ENCODE results near the gene NR4A3. TPM values are rescaled to one million over a fixed set of nuclear protein-coding genes. Genes with fewer than 3 reads are reported as not detected.

Gene NR4A3
- polyA plus RNA-seq, 1 of the 3 experiments (the other 2 are of a cell fraction): 1.3 TPM

DNA sequence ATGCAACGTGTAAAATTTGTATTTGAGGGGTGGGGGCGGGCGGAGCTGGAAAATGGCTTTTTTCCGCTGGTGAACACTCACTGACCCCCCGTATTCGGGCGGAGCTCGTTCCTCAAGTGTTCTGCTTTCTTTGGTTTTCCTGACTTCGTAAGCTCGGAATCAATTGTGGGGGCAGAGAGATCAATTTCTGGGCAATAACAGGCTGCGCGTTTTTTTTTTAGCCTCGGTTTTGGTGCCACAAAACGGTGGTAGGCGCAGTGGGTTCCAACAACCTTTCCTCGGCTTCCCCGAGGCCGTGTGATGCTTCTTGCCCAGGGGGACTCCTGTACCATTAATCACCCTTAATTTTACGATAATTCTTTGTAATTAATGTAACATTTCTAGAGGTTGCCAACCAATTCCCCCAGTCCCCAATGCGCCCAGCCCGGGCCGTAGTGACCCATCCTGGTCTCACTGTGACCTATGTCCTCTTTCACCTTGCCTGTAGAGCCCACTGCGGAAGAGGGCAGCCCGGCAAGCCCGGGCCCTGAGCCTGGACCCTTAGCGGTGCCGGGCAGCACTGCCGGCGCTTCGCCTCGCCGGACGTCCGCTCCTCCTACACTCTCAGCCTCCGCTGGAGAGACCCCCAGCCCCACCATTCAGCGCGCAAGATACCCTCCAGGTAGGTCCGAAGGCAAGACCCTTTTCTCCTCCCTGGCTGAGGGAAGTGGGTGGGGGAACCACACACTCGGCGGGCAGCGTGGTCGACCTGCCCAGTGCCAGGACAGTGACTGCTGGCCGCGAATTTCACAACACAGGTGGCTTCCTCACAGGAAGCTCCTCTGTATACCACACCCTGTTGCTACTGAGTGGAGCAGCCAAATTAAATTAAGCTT lies 3.7 kb downstream of the NR4A3 start (continued):
- TF ChIP-seq FOXJ3 (CRISPR knock-in tag; IDR thresholded peaks at IDR 0.05): no peak
- TF ChIP-seq MXI1 (IDR thresholded peaks at IDR 0.05; ENCODE audit: low read depth, low read length): no peak
- TF ChIP-seq, protein P1, sequence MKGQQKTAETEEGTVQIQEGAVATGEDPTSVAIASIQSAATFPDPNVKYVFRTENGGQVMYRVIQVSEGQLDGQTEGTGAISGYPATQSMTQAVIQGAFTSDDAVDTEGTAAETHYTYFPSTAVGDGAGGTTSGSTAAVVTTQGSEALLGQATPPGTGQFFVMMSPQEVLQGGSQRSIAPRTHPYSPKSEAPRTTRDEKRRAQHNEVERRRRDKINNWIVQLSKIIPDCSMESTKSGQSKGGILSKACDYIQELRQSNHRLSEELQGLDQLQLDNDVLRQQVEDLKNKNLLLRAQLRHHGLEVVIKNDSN (IDR thresholded peaks at IDR 0.05; ENCODE audit: borderline replicate concordance, low read depth): no peak
- TF ChIP-seq FOXM1 (IDR thresholded peaks at IDR 0.05; ENCODE audit: low read depth): no peak
- TF ChIP-seq POLR2AphosphoS5 (IDR thresholded peaks at IDR 0.05; ENCODE audit: low read depth, low read length): no peak
- no peak for TF ChIP-seq RXRA (IDR thresholded peaks at IDR 0.05; ENCODE audit: borderline replicate concordance, low read depth)

- CTCF ChIA-PET: interaction anchor here (1.0 kb wide), 1 partner anchor 12 kb away, joined by 3 read pairs; no protein-coding TSS in a partner anchor
- 96% methylated on average over 3 of the region's 3 CpGs for WGBS (ENCODE audit: low lambda C conversion rate)
Observed at GRCh38 chr9:99826579-99826978, 4.9 kb downstream of the NR4A3 start.

DNA sequence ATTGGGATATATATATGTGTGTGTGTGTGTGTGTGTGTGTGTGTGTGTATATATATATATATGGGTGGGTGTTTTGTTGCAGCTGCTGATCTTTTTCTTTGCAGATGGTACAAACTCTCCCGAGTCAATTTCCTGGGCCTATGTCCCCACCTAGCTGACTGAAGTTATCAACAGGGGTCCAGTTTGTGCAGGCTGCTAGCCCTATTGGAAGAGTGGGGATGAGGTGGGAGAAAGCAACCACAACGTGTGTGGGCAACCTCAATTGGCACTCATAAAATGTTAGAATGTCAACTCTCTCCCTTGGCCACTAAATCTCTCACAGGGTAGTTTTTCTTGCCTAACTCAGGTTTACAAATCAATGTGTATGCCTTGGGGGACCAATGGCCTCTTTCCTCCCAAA lies 5.6 kb downstream of the NR4A3 start:
- Histone ChIP-seq H3K9ac (no peak overlapping the region), H3K9me2 (no peaks in the 10 kb centered on the region), H4K20me1 (ENCODE audit: insufficient read depth) (no peaks in the 10 kb centered on the region; the same call in 1 of the 2 replicates), H2AFZ (ENCODE audit: low read depth) (no peak overlapping the region), H3F3A (replicated peaks; ENCODE audit: insufficient read depth) (peaks cover 7% of the 10 kb centered on the region), H3K79me2 (ENCODE audit: insufficient read depth) (no peaks in the 10 kb centered on the region; the same call in 1 of the 2 replicates), H3K4me1 (ENCODE audit: control insufficient read depth in 1 of 2, insufficient read depth in 2 of 2, low read depth in 1 of 2, low read length in 1 of 2) (peaks cover 0 to 9% of the 10 kb centered on the region in 2 experiments; a peak in 2 of 4 replicates), H3K27me3 (ENCODE audit: insufficient read depth) (no peaks in the 10 kb centered on the region), H3K9me3 (no peaks in the 10 kb centered on the region), H3K4me2 (no peak overlapping the region), H3K27ac (ENCODE audit: low read depth in 2 of 2, low read length in 1 of 2) (no peak overlapping the region), H3K4me3 (ENCODE audit: low read depth in 2 of 2, low read length in 1 of 2) (no peak overlapping the region), H3K36me3 (replicated peaks in 1 of 2; ENCODE audit: control insufficient read depth in 1 of 2, insufficient read depth in 2 of 2, low read length in 1 of 2) (no peaks in the 10 kb centered on the region)
- no peak for DNase-seq
- no peak for TF ChIP-seq RCOR1 (IDR thresholded peaks at IDR 0.05; ENCODE audit: low read length)
- TF ChIP-seq SIN3A (IDR thresholded peaks at IDR 0.05; ENCODE audit: borderline replicate concordance, low read depth, low read length): no peak
- TF ChIP-seq RFX5 (IDR thresholded peaks at IDR 0.05; ENCODE audit: low read length): no peak
- no peak for TF ChIP-seq MEF2A (IDR thresholded peaks at IDR 0.05; ENCODE audit: borderline replicate concordance, low read depth)
- no peak for TF ChIP-seq YY1 (IDR thresholded peaks at IDR 0.05; ENCODE audit: low read depth)
- TF ChIP-seq EP300 (IDR thresholded peaks at IDR 0.05; ENCODE audit: borderline replicate concordance in 1 of 2, low read depth in 1 of 2, low read length in 1 of 2): no peak
- no peak for TF ChIP-seq ELF1 (IDR thresholded peaks at IDR 0.05)
- no peak for TF ChIP-seq FOXM1 (IDR thresholded peaks at IDR 0.05; ENCODE audit: low read depth)
- TF ChIP-seq, protein P2, sequence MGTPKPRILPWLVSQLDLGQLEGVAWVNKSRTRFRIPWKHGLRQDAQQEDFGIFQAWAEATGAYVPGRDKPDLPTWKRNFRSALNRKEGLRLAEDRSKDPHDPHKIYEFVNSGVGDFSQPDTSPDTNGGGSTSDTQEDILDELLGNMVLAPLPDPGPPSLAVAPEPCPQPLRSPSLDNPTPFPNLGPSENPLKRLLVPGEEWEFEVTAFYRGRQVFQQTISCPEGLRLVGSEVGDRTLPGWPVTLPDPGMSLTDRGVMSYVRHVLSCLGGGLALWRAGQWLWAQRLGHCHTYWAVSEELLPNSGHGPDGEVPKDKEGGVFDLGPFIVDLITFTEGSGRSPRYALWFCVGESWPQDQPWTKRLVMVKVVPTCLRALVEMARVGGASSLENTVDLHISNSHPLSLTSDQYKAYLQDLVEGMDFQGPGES (IDR thresholded peaks at IDR 0.05; ENCODE audit: low read depth, low read length): no peak
- TF ChIP-seq FOSL2 (IDR thresholded peaks at IDR 0.05; ENCODE audit: borderline replicate concordance, low read depth): no peak
- TF ChIP-seq MAX (IDR thresholded peaks at IDR 0.05; ENCODE audit: low read depth): no peak
- no peak for TF ChIP-seq MXI1 (IDR thresholded peaks at IDR 0.05; ENCODE audit: low read depth, low read length)
- TF ChIP-seq RXRA (IDR thresholded peaks at IDR 0.05; ENCODE audit: borderline replicate concordance, low read depth): no peak
- no peak for TF ChIP-seq NFIC (IDR thresholded peaks at IDR 0.05; ENCODE audit: borderline replicate concordance)
- no peak for TF ChIP-seq POLR2AphosphoS5 (IDR thresholded peaks at IDR 0.05; ENCODE audit: low read depth, low read length)
- TF ChIP-seq JUND (IDR thresholded peaks at IDR 0.05): no peak
- TF ChIP-seq, protein P1 (IDR thresholded peaks at IDR 0.05; ENCODE audit: borderline replicate concordance, low read depth): no peak
- no peak for TF ChIP-seq CHD2 (IDR thresholded peaks at IDR 0.05; ENCODE audit: low read length, partially characterized antibody)
- no peak for TF ChIP-seq FOXJ3 (CRISPR knock-in tag; IDR thresholded peaks at IDR 0.05)
- TF ChIP-seq EZH2phosphoT487 (IDR thresholded peaks at IDR 0.05; ENCODE audit: borderline replicate concordance, low read depth): no peak
- ChIA-PET POLR2A (no interaction called here), CTCF (interaction anchor here (1.1 kb wide), 1 partner anchor 14 kb away, joined by 3 read pairs; no protein-coding TSS in a partner anchor)
- 83% methylated on average over 2 of the region's 2 CpGs for WGBS (ENCODE audit: low lambda C conversion rate)

More at GRCh38 chr9:99826579-99826978, 4.9 kb downstream of the NR4A3 start:
- Histone ChIP-seq H3F3A (replicated peaks; ENCODE audit: insufficient read depth) (peaks cover 12% of the 10 kb centered on the region), H3K79me2 (ENCODE audit: insufficient read depth) (no peaks in the 10 kb centered on the region; the same call in 1 of the 2 replicates), H4K20me1 (ENCODE audit: insufficient read depth) (no peaks in the 10 kb centered on the region; the same call in 1 of the 2 replicates), H3K4me3 (ENCODE audit: low read depth in 2 of 2, low read length in 1 of 2) (no peak overlapping the region), H2AFZ (ENCODE audit: low read depth) (no peak overlapping the region), H3K9me3 (no peaks in the 10 kb centered on the region), H3K4me2 (no peak overlapping the region), H3K36me3 (replicated peaks in 1 of 2; ENCODE audit: control insufficient read depth in 1 of 2, insufficient read depth in 2 of 2, low read length in 1 of 2) (no peaks in the 10 kb centered on the region), H3K9me2 (no peaks in the 10 kb centered on the region), H3K27ac (ENCODE audit: low read depth in 2 of 2, low read length in 1 of 2) (no peak overlapping the region), H3K4me1 (ENCODE audit: control insufficient read depth in 1 of 2, insufficient read depth in 2 of 2, low read depth in 1 of 2, low read length in 1 of 2) (peaks cover 0 to 9% of the 10 kb centered on the region in 2 experiments; a peak in 2 of 4 replicates), H3K9ac (no peak overlapping the region), H3K27me3 (ENCODE audit: insufficient read depth) (no peaks in the 10 kb centered on the region)
- no peak for DNase-seq
- POLR2A ChIA-PET: no interaction called here
- no peak for TF ChIP-seq RCOR1 (IDR thresholded peaks at IDR 0.05; ENCODE audit: low read length)
